BLaER1 (cell line): ENCODE results near the gene DLGAP1.

Experiments used
- H3K27ac ChIP-seq: shearing (Covaris generic); formaldehyde crosslinking; 2 replicates; pipeline ENCODE4 v1.8.1; 2022
- H3K27me3 ChIP-seq: shearing (Covaris generic); formaldehyde crosslinking; 2 replicates; pipeline ENCODE4 v1.8.1; 2022
- H3K36me3 ChIP-seq: shearing (Covaris generic); formaldehyde crosslinking; 2 replicates; pipeline ENCODE4 v1.8.1; 2022
- H3K4me1 ChIP-seq: shearing (Covaris generic); formaldehyde crosslinking; 2 replicates; pipeline ENCODE4 v1.8.1; 2022
- H3K4me2 ChIP-seq: shearing (Covaris generic); formaldehyde crosslinking; 2 replicates; pipeline ENCODE4 v1.8.1; 2022
- H3K4me3 ChIP-seq: shearing (Covaris generic); formaldehyde crosslinking; 2 replicates; pipeline ENCODE4 v1.8.1; 2022
- H3K9ac ChIP-seq: shearing (Covaris generic); formaldehyde crosslinking; 2 replicates; pipeline ENCODE4 v1.8.1; 2022
- H3K9me3 ChIP-seq: shearing (Covaris generic); formaldehyde crosslinking; 2 replicates; pipeline ENCODE4 v1.8.1; 2022
- H4K20me1 ChIP-seq: shearing (Covaris generic); formaldehyde crosslinking; 2 replicates; pipeline ENCODE4 v1.8.1; 2022
- Cebpa-rat ChIP-seq: shearing (Covaris generic); IDR thresholded peaks from 2 replicates; pipeline ENCODE4 v1.8.1; 2022

The DLGAP1 gene

DNA sequence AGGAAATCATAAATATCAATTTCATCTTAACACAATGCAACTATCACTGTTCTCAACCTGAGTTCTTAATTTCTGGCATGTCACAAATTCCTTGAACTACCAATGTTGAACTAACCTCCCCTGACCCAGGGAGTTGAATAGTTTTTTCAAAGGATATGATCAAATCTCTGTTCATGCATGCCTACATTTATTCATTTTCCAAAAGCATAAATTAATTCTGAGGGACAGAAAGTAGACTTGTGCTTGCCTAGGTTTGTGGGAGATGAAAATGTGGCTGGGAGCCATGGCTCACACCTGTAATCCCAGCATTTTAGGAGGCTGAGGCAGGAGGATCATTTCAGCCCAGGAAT is 829.4 kb downstream of the DLGAP1 start:
- Histone ChIP-seq H3K27me3 (no peaks in the 10 kb centered on the region), H3K36me3 (no peaks in the 10 kb centered on the region), H3K4me1 (peaks cover 13% of the 10 kb centered on the region), H4K20me1 (no peaks in the 10 kb centered on the region), H3K9ac (no peak overlapping the region), H3K4me2 (no peak overlapping the region), H3K27ac (no peak overlapping the region), H3K9me3 (no peaks in the 10 kb centered on the region), H3K4me3 (no peak overlapping the region)
- no peak for TF ChIP-seq Cebpa-rat

DNA sequence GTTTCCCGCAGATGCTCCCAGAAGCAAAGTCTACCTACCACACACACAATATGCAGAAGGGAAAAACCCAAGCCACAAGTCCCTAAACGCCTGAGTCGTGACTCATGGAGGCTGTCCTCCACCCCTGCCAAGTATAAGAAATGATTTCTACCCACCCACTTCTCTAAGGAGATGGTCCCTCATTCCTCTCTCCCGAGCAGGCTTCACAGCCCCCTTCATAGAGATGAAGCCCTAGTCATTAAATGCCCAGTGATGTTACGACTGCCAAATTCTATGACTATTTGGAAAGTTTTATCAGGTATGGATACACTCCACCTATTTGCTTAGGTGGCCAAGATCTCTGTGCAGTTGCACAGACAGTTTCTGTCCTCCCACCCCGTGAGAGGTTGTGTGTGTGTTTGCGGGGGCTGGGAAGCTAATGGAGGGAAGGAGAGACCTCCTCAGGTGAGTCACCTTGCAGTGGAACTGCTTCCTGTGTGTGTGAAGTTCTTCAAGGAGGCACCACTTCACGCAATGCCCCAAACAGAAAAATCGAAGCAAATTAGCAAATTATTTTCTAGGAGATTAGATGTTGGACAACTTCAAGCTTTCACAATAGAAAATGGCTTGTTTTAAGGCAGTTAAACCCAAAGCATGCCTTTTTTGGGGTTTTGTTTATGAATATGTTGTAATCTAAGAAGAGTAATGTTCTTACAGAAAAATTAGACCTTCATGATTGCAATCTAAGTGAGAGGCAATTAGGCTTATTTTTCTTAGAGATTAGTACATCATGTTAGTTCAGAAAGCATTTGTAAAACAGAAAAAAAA is 830.0 kb downstream of the DLGAP1 start:
- Histone ChIP-seq H3K4me3 (no peak overlapping the region), H3K9ac (no peak overlapping the region), H3K4me2 (peak overlapping the region; percentile 34; the same call in 1 of the 2 replicates), H3K4me1 (peaks cover 13% of the 10 kb centered on the region), H3K27ac (no peak overlapping the region), H3K36me3 (no peaks in the 10 kb centered on the region), H3K9me3 (no peaks in the 10 kb centered on the region), H3K27me3 (no peaks in the 10 kb centered on the region), H4K20me1 (no peaks in the 10 kb centered on the region)
- TF ChIP-seq Cebpa-rat: no peak

- Histone ChIP-seq H3K4me2 (peak overlapping the region; percentile 34; the same call in 1 of the 2 replicates), H3K27me3 (no peaks in the 10 kb centered on the region), H4K20me1 (no peaks in the 10 kb centered on the region), H3K36me3 (no peaks in the 10 kb centered on the region), H3K4me1 (peaks cover 13% of the 10 kb centered on the region), H3K4me3 (no peak overlapping the region), H3K27ac (no peak overlapping the region), H3K9me3 (no peaks in the 10 kb centered on the region), H3K9ac (no peak overlapping the region)
- TF ChIP-seq Cebpa-rat: no peak
These were observed 830.6 kb downstream of the DLGAP1 start for GRCh38 chr18:3624546-3624934.

DNA sequence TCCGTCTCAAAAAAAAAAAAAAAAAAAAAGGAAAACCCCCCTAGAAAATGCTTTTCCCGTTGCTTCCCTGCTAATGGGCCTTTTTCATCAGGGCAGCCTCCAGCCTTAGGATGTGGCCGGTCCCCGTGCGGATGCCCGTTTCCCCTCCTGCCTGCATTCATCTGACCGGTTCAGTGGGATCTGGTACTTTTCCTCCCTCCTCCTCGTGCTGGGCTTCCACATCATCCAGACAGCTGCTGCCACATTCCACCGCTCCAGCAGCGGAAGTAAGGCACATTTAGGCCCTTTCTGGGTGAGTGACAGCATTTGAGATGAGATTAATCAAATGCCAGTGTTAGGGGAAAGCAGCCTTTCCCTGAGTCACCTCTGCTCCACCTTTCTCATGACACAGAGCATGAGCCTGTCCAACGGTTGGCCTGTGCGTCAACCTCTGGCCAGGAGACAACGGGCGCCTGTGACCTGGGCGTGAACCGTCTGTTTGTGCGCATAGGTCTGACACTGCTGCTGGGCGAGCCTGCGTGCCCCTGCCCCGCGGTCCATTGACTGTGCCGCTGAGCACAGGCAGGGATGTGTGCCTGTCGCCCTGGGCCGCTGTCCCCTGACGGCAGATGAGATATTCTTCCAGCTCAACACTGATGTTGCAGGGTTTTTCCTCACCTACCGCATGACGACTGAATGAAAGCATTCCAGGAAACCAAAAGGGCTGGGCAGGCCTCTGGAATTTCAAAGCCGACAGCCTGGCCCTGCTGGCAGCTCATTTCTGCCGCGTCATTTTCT is 831.1 kb downstream of the DLGAP1 start:
- Histone ChIP-seq H3K9ac (no peak overlapping the region), H3K36me3 (no peaks in the 10 kb centered on the region), H3K9me3 (no peaks in the 10 kb centered on the region), H3K4me2 (peak overlapping the region; percentile 34; the same call in 1 of the 2 replicates), H3K27ac (no peak overlapping the region), H4K20me1 (no peaks in the 10 kb centered on the region), H3K27me3 (no peaks in the 10 kb centered on the region), H3K4me3 (no peak overlapping the region), H3K4me1 (peaks cover 13% of the 10 kb centered on the region)
- TF ChIP-seq Cebpa-rat: no peak

DNA sequence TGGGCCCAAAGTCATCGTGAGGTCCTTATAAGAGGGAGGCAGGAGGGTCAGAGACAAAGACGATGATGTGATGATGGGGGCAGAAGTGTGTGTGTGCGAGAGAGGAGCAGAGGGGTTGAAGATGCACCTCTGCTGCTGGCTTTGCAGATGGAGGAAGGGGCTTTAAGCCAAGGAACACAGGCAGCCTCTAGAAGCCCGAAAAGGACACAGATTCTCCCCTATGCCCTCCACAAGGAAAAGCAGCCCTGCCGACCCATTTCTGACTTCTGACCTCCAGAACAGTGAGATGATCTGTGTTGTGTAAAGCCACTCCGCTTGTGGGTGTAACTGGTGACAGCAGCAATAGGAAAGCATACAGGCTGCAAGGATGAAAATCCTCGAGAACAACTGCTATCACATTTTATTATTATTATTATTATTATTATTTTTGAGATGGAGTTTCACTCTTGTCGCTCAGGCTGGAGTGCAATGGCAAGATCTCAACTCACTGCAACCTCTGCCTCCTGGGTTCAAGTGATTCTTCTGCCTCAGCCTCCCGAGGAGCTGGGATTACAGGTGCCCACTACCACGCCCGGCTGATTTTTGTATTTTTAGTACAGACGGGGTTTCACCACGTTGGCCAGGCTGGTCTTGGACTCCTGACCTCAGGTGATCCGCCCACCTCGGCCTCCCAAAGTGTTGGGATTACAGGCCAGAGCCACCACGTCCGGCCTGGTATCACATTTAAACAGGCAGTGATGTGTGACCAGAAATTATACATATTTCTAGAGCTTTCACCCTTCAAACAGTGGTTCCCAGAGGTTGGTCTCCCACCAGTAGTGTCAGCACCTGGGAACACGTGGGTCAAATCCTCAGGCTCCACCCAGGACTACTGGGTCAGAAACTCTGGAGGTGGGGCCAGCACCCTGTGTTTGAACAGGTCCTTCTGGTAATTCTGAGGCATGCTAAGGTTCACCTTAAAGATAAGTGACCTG is 834.7 kb downstream of the DLGAP1 start:
- Histone ChIP-seq H3K4me2 (no peak overlapping the region), H3K9me3 (no peaks in the 10 kb centered on the region), H3K9ac (no peak overlapping the region), H3K36me3 (no peaks in the 10 kb centered on the region), H3K4me3 (no peak overlapping the region), H3K27ac (no peak overlapping the region), H4K20me1 (no peaks in the 10 kb centered on the region), H3K4me1 (peaks cover 16% of the 10 kb centered on the region), H3K27me3 (no peaks in the 10 kb centered on the region)
- no peak for TF ChIP-seq Cebpa-rat

GRCh38 chr18:3619746-3620145 is 835.4 kb downstream of the DLGAP1 start:
- Histone ChIP-seq H3K27ac (no peak overlapping the region), H3K4me1 (peaks cover 15% of the 10 kb centered on the region), H4K20me1 (no peaks in the 10 kb centered on the region), H3K4me2 (no peak overlapping the region), H3K27me3 (no peaks in the 10 kb centered on the region), H3K36me3 (no peaks in the 10 kb centered on the region), H3K9me3 (no peaks in the 10 kb centered on the region), H3K4me3 (no peak overlapping the region), H3K9ac (no peak overlapping the region)
- TF ChIP-seq Cebpa-rat: no peak

GRCh38 chr18:3619222-3619621 is 835.9 kb downstream of the DLGAP1 start:
- TF ChIP-seq Cebpa-rat: no peak
- Histone ChIP-seq H3K27ac (no peak overlapping the region), H3K4me3 (no peak overlapping the region), H3K4me1 (peaks cover 10% of the 10 kb centered on the region), H3K4me2 (no peak overlapping the region), H3K27me3 (no peaks in the 10 kb centered on the region), H3K9me3 (no peaks in the 10 kb centered on the region), H3K36me3 (no peaks in the 10 kb centered on the region), H4K20me1 (no peaks in the 10 kb centered on the region), H3K9ac (no peak overlapping the region)

- H3K4me1 ChIP-seq: peaks cover 6% of the 10 kb centered on the region
- H3K9me3 ChIP-seq: no peaks in the 10 kb centered on the region
- no peak overlapping the region for H3K27ac ChIP-seq
- H3K4me3 ChIP-seq: no peak overlapping the region
- H3K36me3 ChIP-seq: no peaks in the 10 kb centered on the region
- no peaks in the 10 kb centered on the region for H4K20me1 ChIP-seq
- H3K4me2 ChIP-seq: no peak overlapping the region
- no peak for TF ChIP-seq Cebpa-rat
- no peaks in the 10 kb centered on the region for H3K27me3 ChIP-seq
- H3K9ac ChIP-seq: no peak overlapping the region
These were observed 838.4 kb downstream of the DLGAP1 start for GRCh38 chr18:3616744-3617143.

DNA sequence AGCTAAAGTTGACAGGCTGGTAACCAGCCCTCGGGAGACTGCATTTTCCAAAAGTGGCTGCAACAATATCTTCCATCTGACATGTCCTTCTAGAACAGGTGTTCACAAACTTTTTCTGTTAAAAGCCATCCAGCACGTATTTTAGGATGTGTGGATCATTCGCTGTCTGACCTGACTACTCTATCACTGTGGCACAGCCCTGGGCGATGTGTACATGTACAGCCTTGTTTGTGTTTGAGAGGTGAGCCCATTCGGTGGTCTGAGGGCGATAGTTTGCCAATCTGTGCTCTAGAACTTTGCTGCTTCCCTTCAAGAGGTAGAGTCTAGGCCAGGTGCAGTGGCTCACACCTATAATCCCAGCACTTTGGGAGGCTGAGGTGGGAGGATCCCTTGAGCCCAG is 839.0 kb downstream of the DLGAP1 start:
- Histone ChIP-seq H3K4me2 (no peak overlapping the region), H3K27me3 (no peaks in the 10 kb centered on the region), H3K9me3 (no peaks in the 10 kb centered on the region), H3K4me1 (peaks cover 6% of the 10 kb centered on the region), H3K27ac (no peak overlapping the region), H3K4me3 (no peak overlapping the region), H3K36me3 (no peaks in the 10 kb centered on the region), H4K20me1 (no peaks in the 10 kb centered on the region), H3K9ac (no peak overlapping the region)
- TF ChIP-seq Cebpa-rat: no peak
